Suprapubic skin (tissue), 4 donors: ENCODE data around the gene NCAN. TPM values are rescaled to one million over a fixed set of nuclear protein-coding genes. Genes with fewer than 3 reads are reported as not detected.

Source experiments
- DNase-seq, 2 donors: peaks; one replicate each; pipeline ENCODE4 v3.0.0-alpha.2; 2019; ENCODE audit warnings: low spot score in 2 of 2
- H3K27ac ChIP-seq: fragments of 200-600 bp; sonication (generic); one replicate; pipeline ENCODE4 v1.5.1; 2019
- H3K27me3 ChIP-seq: fragments of 200-600 bp; sonication (generic); one replicate; pipeline ENCODE4 v1.5.1; 2019
- H3K36me3 ChIP-seq: fragments of 200-600 bp; sonication (generic); one replicate; pipeline ENCODE4 v1.5.1; 2019
- H3K4me1 ChIP-seq: fragments of 200-600 bp; sonication (generic); one replicate; pipeline ENCODE4 v1.5.1; 2019
- H3K4me3 ChIP-seq: fragments of 200-600 bp; sonication (generic); one replicate; pipeline ENCODE4 v1.5.1; 2019; ENCODE audit warnings: mild to moderate bottlenecking
- H3K9me3 ChIP-seq: fragments of 200-600 bp; sonication (generic); one replicate; pipeline ENCODE4 v1.5.1; 2019
- CTCF ChIP-seq, 2 donors: fragments of 200-600 bp in 1 of 2; fragments of 450-650 bp in 1 of 2; sonication (generic) in 1 of 2; IDR thresholded peaks; one replicate each; pipeline ENCODE4 v1.5.1; 2016 to 2019; ENCODE audit warnings: antibody characterized with exemption in 2 of 2, mild to moderate bottlenecking in 1 of 2, moderate library complexity in 1 of 2
- EP300 ChIP-seq: sonication (generic); formaldehyde crosslinking; IDR thresholded peaks from one replicate; pipeline ENCODE4 v1.6.1; 2017; ENCODE audit warnings: antibody characterized with exemption
- POLR2A ChIP-seq, 2 donors: fragments of 450-650 bp; IDR thresholded peaks; one replicate each; pipeline ENCODE4 v1.6.1; 2017; ENCODE audit warnings: antibody characterized with exemption in 2 of 2, mild to moderate bottlenecking in 2 of 2, moderate library complexity in 2 of 2
- POLR2AphosphoS5 ChIP-seq, 3 donors: sonication (generic); formaldehyde crosslinking; IDR thresholded peaks; one replicate each; pipeline ENCODE4 v1.6.1; 2017; ENCODE audit warnings: antibody characterized with exemption in 3 of 3
- WGBS: methylation state at CpG from one replicate; pipeline ENCODE4 v1.1.5; 2018; 5-methylcytosine and 5-hydroxymethylcytosine counted together
- total RNA-seq, 4 donors: library from RNA; depleted of rRNA; stranded (reverse); fragments of >200 nt; gene quantifications; one replicate each; pipeline ENCODE4 v1.1.0, GENCODE V29; 2016

Gene NCAN
- total RNA-seq, 4 donors from 2014 or later: not detected

GRCh38 chr19:19262190-19263057 is 50.7 kb downstream of the NCAN start:
- no peak for DNase-seq

GRCh38 chr19:19263886-19264487 is 52.2 kb downstream of the NCAN start:
- TF ChIP-seq POLR2A (IDR thresholded peaks at IDR 0.05): no peak
- TF ChIP-seq CTCF (IDR thresholded peaks at IDR 0.05): no peak
- TF ChIP-seq EP300: no peak
- no peak for TF ChIP-seq POLR2AphosphoS5 (IDR thresholded peaks at IDR 0.05)
- H3K27me3 ChIP-seq: peaks cover 38% of the 10 kb centered on the region
- H3K27ac ChIP-seq: no peak overlapping the region
- H3K4me3 ChIP-seq: no peak overlapping the region
- H3K36me3 ChIP-seq: no peaks in the 10 kb centered on the region
- H3K4me1 ChIP-seq: peaks cover 12% of the 10 kb centered on the region
- no peak for DNase-seq
- 86% methylated on average over 7 of the region's 7 CpGs for WGBS
- no peaks in the 10 kb centered on the region for H3K9me3 ChIP-seq

More at GRCh38 chr19:19262190-19263057, 50.7 kb downstream of the NCAN start:
- H3K4me3 ChIP-seq: no peak overlapping the region
- H3K36me3 ChIP-seq: no peaks in the 10 kb centered on the region
- peaks cover 47% of the 10 kb centered on the region for H3K27me3 ChIP-seq
- H3K9me3 ChIP-seq: no peaks in the 10 kb centered on the region
- no peak overlapping the region for H3K27ac ChIP-seq
- TF ChIP-seq POLR2A (IDR thresholded peaks at IDR 0.05) (no peak), CTCF (IDR thresholded peaks at IDR 0.05) (no peak), EP300 (no peak), POLR2AphosphoS5 (IDR thresholded peaks at IDR 0.05) (no peak)
- peaks cover 12% of the 10 kb centered on the region for H3K4me1 ChIP-seq
- 4% methylated on average over 31 of the region's 31 CpGs for WGBS

- 100% methylated on average over 3 of the region's 3 CpGs for WGBS
- H3K27ac ChIP-seq: no peak overlapping the region
- H3K9me3 ChIP-seq: no peaks in the 10 kb centered on the region
Measured at GRCh38 chr19:19267305-19267704, 55.5 kb downstream of the NCAN start.

GRCh38 chr19:19268453-19269385 is 57.0 kb downstream of the NCAN start:
- Histone ChIP-seq H3K4me3 (no peak overlapping the region), H3K27me3 (peaks cover 7% of the 10 kb centered on the region), H3K9me3 (no peaks in the 10 kb centered on the region), H3K36me3 (no peaks in the 10 kb centered on the region), H3K27ac (no peak overlapping the region), H3K4me1 (peaks cover 7% of the 10 kb centered on the region)
- WGBS: 84% methylated on average over 10 of the region's 10 CpGs
- DNase-seq: no peak
- no peak for TF ChIP-seq EP300
- TF ChIP-seq POLR2AphosphoS5 (IDR thresholded peaks at IDR 0.05): no peak
- no peak for TF ChIP-seq CTCF (IDR thresholded peaks at IDR 0.05)
- TF ChIP-seq POLR2A (IDR thresholded peaks at IDR 0.05): no peak

More at GRCh38 chr19:19267305-19267704, 55.5 kb downstream of the NCAN start:
- Histone ChIP-seq H3K4me1 (peaks cover 2% of the 10 kb centered on the region), H3K27me3 (peaks cover 10% of the 10 kb centered on the region), H3K4me3 (no peak overlapping the region), H3K36me3 (no peaks in the 10 kb centered on the region)
- DNase-seq: no peak
- no peak for TF ChIP-seq POLR2AphosphoS5 (IDR thresholded peaks at IDR 0.05)
- no peak for TF ChIP-seq EP300
- TF ChIP-seq CTCF (IDR thresholded peaks at IDR 0.05): no peak
- no peak for TF ChIP-seq POLR2A (IDR thresholded peaks at IDR 0.05)
